SK-N-SH (cell line): ENCODE data around the gene SLC35F6. TPM values are rescaled to one million over a fixed set of nuclear protein-coding genes. Genes with fewer than 3 reads are reported as not detected.

Experiments used
- CTCF ChIA-PET: fragments of 300-600, 350-600 bp; formaldehyde crosslinking; extraction: SDS; loops from one replicate; lab custom pipeline; 2021; lab: Yijun Ruan, JAX
- POLR2A ChIA-PET: fragments of 350-600 bp; sonication (Branson Sonifier 250); formaldehyde crosslinking; extraction: SDS; loops from one replicate; lab custom pipeline; 2020; ENCODE audit warnings: antibody characterized with exemption, inconsistent platforms; lab: Yijun Ruan, JAX
- DNase-seq: peaks from one replicate; pipeline ENCODE4 v3.0.0; 2012
- H2AFZ ChIP-seq: fragments of 200-600 bp; sonication (generic); 2 replicates; pipeline ENCODE4 v1.8.1; 2016; ENCODE audit warnings: antibody characterized with exemption, mild to moderate bottlenecking, low read depth
- H3F3A ChIP-seq: fragments of 200-600 bp; sonication (generic); replicated peaks from 2 replicates; pipeline ENCODE3; 2016; ENCODE audit warnings: antibody characterized with exemption, mild to moderate bottlenecking; ENCODE audit not compliant: insufficient read depth
- H3K27ac ChIP-seq, 2 experiments: fragments of 200-500 bp in 1 of 2; fragments of 200-600 bp in 1 of 2; sonication (Bioruptor generic) in 1 of 2; sonication (generic), shearing (Covaris generic) in 1 of 2; 2 replicates each; pipeline versions ENCODE4 v1.5.1 to v1.6.1; 2014 to 2016; ENCODE audit warnings: low read depth in 2 of 2, inconsistent platforms in 1 of 2, low read length in 1 of 2, mild to moderate bottlenecking in 1 of 2, mixed read lengths in 1 of 2
- H3K27me3 ChIP-seq: fragments of 200-600 bp; sonication (generic), shearing (Covaris generic); 2 replicates; pipeline ENCODE4 v1.6.1; 2016; ENCODE audit warnings: mixed run types; ENCODE audit not compliant: insufficient read depth
- H3K36me3 ChIP-seq, 2 experiments: fragments of 200-500 bp in 1 of 2; fragments of 200-600 bp in 1 of 2; sonication (Bioruptor generic) in 1 of 2; sonication (generic) in 1 of 2; replicated peaks in 1 of 2; 2 replicates each; pipeline versions ENCODE3 to v1.5.1; 2014 to 2016; ENCODE audit warnings: low read length in 1 of 2, mild to moderate bottlenecking in 1 of 2; ENCODE audit not compliant: insufficient read depth in 2 of 2, control insufficient read depth in 1 of 2
- H3K4me1 ChIP-seq, 2 experiments: fragments of 200-500 bp in 1 of 2; fragments of 200-600 bp in 1 of 2; sonication (Bioruptor generic) in 1 of 2; sonication (generic), shearing (Covaris generic) in 1 of 2; 2 replicates each; pipeline versions ENCODE4 v1.5.1 to v1.6.1; 2014 to 2016; ENCODE audit warnings: low read depth in 1 of 2, low read length in 1 of 2, mixed run types in 1 of 2; ENCODE audit not compliant: insufficient read depth in 2 of 2, control insufficient read depth in 1 of 2
- H3K4me2 ChIP-seq: fragments of 200-600 bp; sonication (generic), shearing (Covaris generic); 2 replicates; pipeline ENCODE4 v1.6.1; 2017; ENCODE audit warnings: mixed run types
- H3K4me3 ChIP-seq, 2 experiments: fragments of 200-500 bp in 1 of 2; fragments of 200-600 bp in 1 of 2; sonication (Bioruptor generic) in 1 of 2; sonication (generic), shearing (Covaris generic) in 1 of 2; 2 replicates each; pipeline versions ENCODE4 v1.5.1 to v1.8.1; 2014 to 2016; ENCODE audit warnings: low read depth in 2 of 2, inconsistent platforms in 1 of 2, low read length in 1 of 2, mild to moderate bottlenecking in 1 of 2, mixed read lengths in 1 of 2, moderate library complexity in 1 of 2
- H3K79me2 ChIP-seq: fragments of 200-600 bp; sonication (generic); 2 replicates; pipeline ENCODE4 v1.8.1; 2017; ENCODE audit warnings: mild to moderate bottlenecking; ENCODE audit not compliant: insufficient read depth
- H3K9ac ChIP-seq: fragments of 200-600 bp; sonication (generic); 2 replicates; pipeline ENCODE4 v1.6.1; 2017; ENCODE audit warnings: mixed run types
- H3K9me2 ChIP-seq: fragments of 200-600 bp; sonication (generic); 2 replicates; pipeline ENCODE4 v1.6.1; 2017; ENCODE audit warnings: mixed run types
- H3K9me3 ChIP-seq: fragments of 200-600 bp; sonication (generic); 2 replicates; pipeline ENCODE4 v1.6.1; 2017; ENCODE audit warnings: mixed run types, mild to moderate bottlenecking, moderate library complexity
- H4K20me1 ChIP-seq: fragments of 200-600 bp; sonication (generic); 2 replicates; pipeline ENCODE4 v1.6.1; 2017; ENCODE audit warnings: mild to moderate bottlenecking, mixed run types; ENCODE audit not compliant: insufficient read depth
- FOXJ3 ChIP-seq: sonication (generic); formaldehyde crosslinking; IDR thresholded peaks from 2 replicates; pipeline ENCODE4 v1.5.1; 2020; ENCODE audit warnings: mild to moderate bottlenecking, missing genetic modification reagents
- GABPA ChIP-seq: IDR thresholded peaks from 2 replicates; pipeline ENCODE4 v1.4.0; 2012; ENCODE audit warnings: low read depth, mild to moderate bottlenecking
- GATA2 ChIP-seq: sonication (generic); formaldehyde crosslinking; IDR thresholded peaks from 2 replicates; pipeline ENCODE4 v1.5.0; 2020; ENCODE audit warnings: mild to moderate bottlenecking, missing genetic modification reagents
- MEF2A ChIP-seq: IDR thresholded peaks from 2 replicates; pipeline ENCODE4 v1.4.0; 2012; ENCODE audit warnings: low read depth, borderline replicate concordance
- MXI1 ChIP-seq: IDR thresholded peaks from 2 replicates; pipeline ENCODE4 v1.6.1; 2012; ENCODE audit warnings: mild to moderate bottlenecking, low read depth, low read length, improper control_type of control experiment
- NRF1 ChIP-seq: IDR thresholded peaks from 2 replicates; pipeline ENCODE4 v1.6.1; 2012; ENCODE audit warnings: low read depth, mild to moderate bottlenecking, low read length
- POLR2AphosphoS5 ChIP-seq: IDR thresholded peaks from 2 replicates; pipeline ENCODE4 v1.6.1; 2012; ENCODE audit warnings: low read depth, low read length
- RAD21 ChIP-seq: IDR thresholded peaks from 2 replicates; pipeline ENCODE4 v1.6.1; 2012; ENCODE audit warnings: mild to moderate bottlenecking, low read length
- RFX5 ChIP-seq: IDR thresholded peaks from 2 replicates; pipeline ENCODE4 v1.6.1; 2012; ENCODE audit warnings: mild to moderate bottlenecking, improper control_type of control experiment, low read length
- SIN3A ChIP-seq: IDR thresholded peaks from 2 replicates; pipeline ENCODE4 v1.6.1; 2012; ENCODE audit warnings: low read depth, mild to moderate bottlenecking, low read length, moderate library complexity, borderline replicate concordance
- TCF12 ChIP-seq: IDR thresholded peaks from 2 replicates; pipeline ENCODE4 v1.4.0; 2012
- TEAD4 ChIP-seq: IDR thresholded peaks from 2 replicates; pipeline ENCODE4 v1.4.0; 2012; ENCODE audit warnings: mild to moderate bottlenecking, borderline replicate concordance; ENCODE audit not compliant: insufficient read depth
- YY1 ChIP-seq: IDR thresholded peaks from 2 replicates; pipeline ENCODE4 v1.4.0; 2012; ENCODE audit warnings: low read depth, mild to moderate bottlenecking
- WGBS: methylation state at CpG from one replicate; pipeline ENCODE4 v1.1.6; 2017; ENCODE audit warnings: low lambda C conversion rate; 5-methylcytosine and 5-hydroxymethylcytosine counted together
- polyA plus RNA-seq, 3 experiments: library from polyadenylated mRNA; depleted of rRNA; stranded (reverse); fragments of >200 nt; gene quantifications; 2 replicates each; pipeline ENCODE4 v1.2.3, GENCODE V29; 2012
- TF ChIP-seq, protein P1 (sequence below): fragments of 150-350 bp; IDR thresholded peaks from 2 replicates; pipeline ENCODE4 v1.6.1; 2017; ENCODE audit warnings: antibody characterized with exemption, low read length, low read depth, borderline replicate concordance
- TF ChIP-seq, protein P2 (sequence below): IDR thresholded peaks from 2 replicates; pipeline ENCODE4 v1.6.1; 2012; ENCODE audit warnings: mild to moderate bottlenecking, low read depth, low read length, moderate library complexity
- TF ChIP-seq, protein P3 (sequence below): fragments of 200-600 bp; sonication (generic); IDR thresholded peaks from 2 replicates; pipeline ENCODE4 v1.6.1; 2017; ENCODE audit warnings: antibody characterized with exemption, mild to moderate bottlenecking, moderate library complexity
- TF ChIP-seq, protein P4 (sequence below): fragments of 150-350 bp; IDR thresholded peaks from 2 replicates; pipeline ENCODE4 v1.6.1; 2016; ENCODE audit warnings: mild to moderate bottlenecking, low read depth, low read length
- TF ChIP-seq, protein P5 (sequence below): IDR thresholded peaks from 2 replicates; pipeline ENCODE4 v1.4.0; 2012; ENCODE audit warnings: low read depth

SLC35F6 gene
- polyA plus RNA-seq, 1 of the 3 experiments (the other 2 are of a cell fraction): 16.0 TPM

DNA sequence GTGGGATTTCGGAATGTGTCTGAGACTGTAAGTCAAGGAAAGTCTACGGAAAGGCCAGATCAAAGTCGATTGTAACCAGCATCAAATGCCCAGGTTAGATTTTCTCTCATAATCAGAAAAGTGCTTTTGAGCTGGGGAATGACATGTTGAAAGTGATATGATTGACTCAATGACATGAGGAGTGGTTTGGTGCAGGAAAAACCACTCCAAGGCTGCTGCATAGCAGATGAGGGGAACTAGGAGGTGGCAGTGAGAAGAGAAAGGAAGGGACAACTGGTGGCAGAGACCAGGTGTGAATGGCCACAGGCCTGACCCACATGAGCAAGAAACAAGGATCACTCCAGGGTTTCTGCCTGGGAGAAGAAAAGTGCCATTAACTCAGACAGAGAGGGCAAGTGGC lies 822 bp downstream of the SLC35F6 start:
- H2AFZ ChIP-seq: peak overlapping the region; percentile 94; the same call in 1 of the 2 replicates
- H3K9ac ChIP-seq: peak overlapping the region; percentile 91
- no peaks in the 10 kb centered on the region for H3F3A ChIP-seq
- TF ChIP-seq NRF1 (no peak), GATA2 (no peak), GABPA (no peak), MEF2A (no peak)
- H3K4me1 ChIP-seq: peaks cover 6 to 25% of the 10 kb centered on the region in 2 experiments; a peak in 3 of 4 replicates
- DNase-seq: peak; percentile 35
- H3K4me3 ChIP-seq: peak overlapping the region; percentile 85 to 96
- no peaks in the 10 kb centered on the region for H3K9me2 ChIP-seq
- no peaks in the 10 kb centered on the region for H3K27me3 ChIP-seq
- H3K4me2 ChIP-seq: peak overlapping the region; percentile 94
- ChIA-PET POLR2A (interaction anchor here (0.9 kb wide), 1 partner anchor 11 kb away, joined by 3 read pairs; no protein-coding TSS in a partner anchor), CTCF (interaction anchor here (0.6 to 3.6 kb wide), 7 partner anchors 9 to 286 kb away, joined by 3 to 17 read pairs (median 5); no protein-coding TSS in a partner anchor)
- 3% methylated on average over 3 of the region's 3 CpGs for WGBS
- peak overlapping the region; percentile 63 to 84; a peak in 2 of 4 replicates for H3K27ac ChIP-seq
- no peaks in the 10 kb centered on the region for H3K9me3 ChIP-seq
- peaks cover 2 to 4% of the 10 kb centered on the region in 2 experiments for H3K36me3 ChIP-seq
- H3K79me2 ChIP-seq: peaks cover 63% of the 10 kb centered on the region
- H4K20me1 ChIP-seq: peaks cover 27% of the 10 kb centered on the region

DNA sequence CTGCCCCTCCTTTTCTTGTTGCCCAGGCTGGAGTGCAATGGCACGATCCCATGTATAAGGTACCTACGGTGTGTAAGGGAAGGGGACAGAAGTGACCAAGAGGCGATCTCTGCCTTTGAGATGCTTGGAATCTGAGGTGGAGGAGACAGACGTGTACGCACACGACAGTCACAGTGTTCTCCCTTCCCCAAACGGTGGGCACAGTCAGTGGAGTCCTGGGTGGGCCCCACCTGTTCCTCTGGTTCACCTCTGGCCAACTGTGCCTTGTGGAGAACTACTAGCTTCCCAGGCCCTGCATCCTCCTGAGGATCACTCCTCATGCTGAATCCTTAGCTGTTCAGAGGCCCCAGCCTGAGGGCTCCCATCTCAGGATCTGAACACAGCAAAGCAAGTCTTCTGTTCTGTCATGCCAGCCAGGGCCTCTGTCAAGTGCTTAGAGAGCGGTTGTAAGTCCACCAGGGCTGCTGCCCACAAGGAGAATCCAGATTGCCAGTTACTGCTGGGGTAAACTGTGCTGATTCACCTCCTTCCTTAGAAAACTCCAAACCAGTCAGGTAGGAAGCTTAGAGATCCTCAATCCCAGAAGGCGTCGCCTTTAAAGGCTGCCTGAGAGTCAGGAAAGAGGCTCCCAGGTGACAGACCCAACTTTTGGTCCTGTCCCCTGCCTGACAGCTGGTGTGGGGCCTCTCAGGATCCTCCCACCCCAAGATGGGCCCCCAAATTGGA lies 1.6 kb downstream of the SLC35F6 start:
- H3K36me3 ChIP-seq: peaks cover 2 to 4% of the 10 kb centered on the region in 2 experiments
- H3K9ac ChIP-seq: peak overlapping the region; percentile 91
- H3K4me3 ChIP-seq: peak overlapping the region; percentile 85 to 96
- H3K79me2 ChIP-seq: peaks cover 71% of the 10 kb centered on the region
- H2AFZ ChIP-seq: no peak overlapping the region
- no peak overlapping the region for H3K27ac ChIP-seq
- H3K9me2 ChIP-seq: no peaks in the 10 kb centered on the region
- H3K9me3 ChIP-seq: no peaks in the 10 kb centered on the region
- ChIA-PET POLR2A (no interaction called here), CTCF (interaction anchor here (0.9 to 2.4 kb wide), 5 partner anchors 12 to 196 kb away, joined by 3 to 8 read pairs (median 4); no protein-coding TSS in a partner anchor)
- peaks cover 7 to 26% of the 10 kb centered on the region in 2 experiments; a peak in 3 of 4 replicates for H3K4me1 ChIP-seq
- 89% methylated on average over 10 of the region's 10 CpGs for WGBS
- TF ChIP-seq SIN3A (no peak), RAD21 (no peak), POLR2AphosphoS5 (no peak), YY1 (no peak), MEF2A (no peak), RFX5 (no peak), TCF12 (no peak), FOXJ3 (CRISPR knock-in tag) (no peak), MXI1 (no peak), GATA2 (no peak), TEAD4 (no peak)
- TF ChIP-seq, protein P1, sequence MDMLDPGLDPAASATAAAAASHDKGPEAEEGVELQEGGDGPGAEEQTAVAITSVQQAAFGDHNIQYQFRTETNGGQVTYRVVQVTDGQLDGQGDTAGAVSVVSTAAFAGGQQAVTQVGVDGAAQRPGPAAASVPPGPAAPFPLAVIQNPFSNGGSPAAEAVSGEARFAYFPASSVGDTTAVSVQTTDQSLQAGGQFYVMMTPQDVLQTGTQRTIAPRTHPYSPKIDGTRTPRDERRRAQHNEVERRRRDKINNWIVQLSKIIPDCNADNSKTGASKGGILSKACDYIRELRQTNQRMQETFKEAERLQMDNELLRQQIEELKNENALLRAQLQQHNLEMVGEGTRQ: no peak
- TF ChIP-seq, protein P2, sequence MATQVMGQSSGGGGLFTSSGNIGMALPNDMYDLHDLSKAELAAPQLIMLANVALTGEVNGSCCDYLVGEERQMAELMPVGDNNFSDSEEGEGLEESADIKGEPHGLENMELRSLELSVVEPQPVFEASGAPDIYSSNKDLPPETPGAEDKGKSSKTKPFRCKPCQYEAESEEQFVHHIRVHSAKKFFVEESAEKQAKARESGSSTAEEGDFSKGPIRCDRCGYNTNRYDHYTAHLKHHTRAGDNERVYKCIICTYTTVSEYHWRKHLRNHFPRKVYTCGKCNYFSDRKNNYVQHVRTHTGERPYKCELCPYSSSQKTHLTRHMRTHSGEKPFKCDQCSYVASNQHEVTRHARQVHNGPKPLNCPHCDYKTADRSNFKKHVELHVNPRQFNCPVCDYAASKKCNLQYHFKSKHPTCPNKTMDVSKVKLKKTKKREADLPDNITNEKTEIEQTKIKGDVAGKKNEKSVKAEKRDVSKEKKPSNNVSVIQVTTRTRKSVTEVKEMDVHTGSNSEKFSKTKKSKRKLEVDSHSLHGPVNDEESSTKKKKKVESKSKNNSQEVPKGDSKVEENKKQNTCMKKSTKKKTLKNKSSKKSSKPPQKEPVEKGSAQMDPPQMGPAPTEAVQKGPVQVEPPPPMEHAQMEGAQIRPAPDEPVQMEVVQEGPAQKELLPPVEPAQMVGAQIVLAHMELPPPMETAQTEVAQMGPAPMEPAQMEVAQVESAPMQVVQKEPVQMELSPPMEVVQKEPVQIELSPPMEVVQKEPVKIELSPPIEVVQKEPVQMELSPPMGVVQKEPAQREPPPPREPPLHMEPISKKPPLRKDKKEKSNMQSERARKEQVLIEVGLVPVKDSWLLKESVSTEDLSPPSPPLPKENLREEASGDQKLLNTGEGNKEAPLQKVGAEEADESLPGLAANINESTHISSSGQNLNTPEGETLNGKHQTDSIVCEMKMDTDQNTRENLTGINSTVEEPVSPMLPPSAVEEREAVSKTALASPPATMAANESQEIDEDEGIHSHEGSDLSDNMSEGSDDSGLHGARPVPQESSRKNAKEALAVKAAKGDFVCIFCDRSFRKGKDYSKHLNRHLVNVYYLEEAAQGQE: no peak
- TF ChIP-seq, protein P3, sequence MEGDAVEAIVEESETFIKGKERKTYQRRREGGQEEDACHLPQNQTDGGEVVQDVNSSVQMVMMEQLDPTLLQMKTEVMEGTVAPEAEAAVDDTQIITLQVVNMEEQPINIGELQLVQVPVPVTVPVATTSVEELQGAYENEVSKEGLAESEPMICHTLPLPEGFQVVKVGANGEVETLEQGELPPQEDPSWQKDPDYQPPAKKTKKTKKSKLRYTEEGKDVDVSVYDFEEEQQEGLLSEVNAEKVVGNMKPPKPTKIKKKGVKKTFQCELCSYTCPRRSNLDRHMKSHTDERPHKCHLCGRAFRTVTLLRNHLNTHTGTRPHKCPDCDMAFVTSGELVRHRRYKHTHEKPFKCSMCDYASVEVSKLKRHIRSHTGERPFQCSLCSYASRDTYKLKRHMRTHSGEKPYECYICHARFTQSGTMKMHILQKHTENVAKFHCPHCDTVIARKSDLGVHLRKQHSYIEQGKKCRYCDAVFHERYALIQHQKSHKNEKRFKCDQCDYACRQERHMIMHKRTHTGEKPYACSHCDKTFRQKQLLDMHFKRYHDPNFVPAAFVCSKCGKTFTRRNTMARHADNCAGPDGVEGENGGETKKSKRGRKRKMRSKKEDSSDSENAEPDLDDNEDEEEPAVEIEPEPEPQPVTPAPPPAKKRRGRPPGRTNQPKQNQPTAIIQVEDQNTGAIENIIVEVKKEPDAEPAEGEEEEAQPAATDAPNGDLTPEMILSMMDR: no peak
- TF ChIP-seq, protein P4, sequence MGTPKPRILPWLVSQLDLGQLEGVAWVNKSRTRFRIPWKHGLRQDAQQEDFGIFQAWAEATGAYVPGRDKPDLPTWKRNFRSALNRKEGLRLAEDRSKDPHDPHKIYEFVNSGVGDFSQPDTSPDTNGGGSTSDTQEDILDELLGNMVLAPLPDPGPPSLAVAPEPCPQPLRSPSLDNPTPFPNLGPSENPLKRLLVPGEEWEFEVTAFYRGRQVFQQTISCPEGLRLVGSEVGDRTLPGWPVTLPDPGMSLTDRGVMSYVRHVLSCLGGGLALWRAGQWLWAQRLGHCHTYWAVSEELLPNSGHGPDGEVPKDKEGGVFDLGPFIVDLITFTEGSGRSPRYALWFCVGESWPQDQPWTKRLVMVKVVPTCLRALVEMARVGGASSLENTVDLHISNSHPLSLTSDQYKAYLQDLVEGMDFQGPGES: no peak
- TF ChIP-seq, protein P5, sequence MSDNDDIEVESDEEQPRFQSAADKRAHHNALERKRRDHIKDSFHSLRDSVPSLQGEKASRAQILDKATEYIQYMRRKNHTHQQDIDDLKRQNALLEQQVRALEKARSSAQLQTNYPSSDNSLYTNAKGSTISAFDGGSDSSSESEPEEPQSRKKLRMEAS: no peak
- TF ChIP-seq, all 33 proteins: peak for 0
- Histone ChIP-seq H3K4me2 (peak overlapping the region; percentile 94), H3K27me3 (no peaks in the 10 kb centered on the region), H4K20me1 (peaks cover 35% of the 10 kb centered on the region), H3F3A (no peaks in the 10 kb centered on the region)
- DNase-seq: peak; percentile 16
